Putamen (tissue), 1 donor: Measurements from ENCODE around the gene IL36B.

Experiments used
- DNase-seq: peaks from one replicate; pipeline ENCODE4 v3.0.0-alpha.2; 2016; ENCODE audit warnings: low spot score

IL36B gene

GRCh38 chr2:113075600-113075999 is 22.9 kb upstream of the IL36B start:
- no peak for DNase-seq

DNA sequence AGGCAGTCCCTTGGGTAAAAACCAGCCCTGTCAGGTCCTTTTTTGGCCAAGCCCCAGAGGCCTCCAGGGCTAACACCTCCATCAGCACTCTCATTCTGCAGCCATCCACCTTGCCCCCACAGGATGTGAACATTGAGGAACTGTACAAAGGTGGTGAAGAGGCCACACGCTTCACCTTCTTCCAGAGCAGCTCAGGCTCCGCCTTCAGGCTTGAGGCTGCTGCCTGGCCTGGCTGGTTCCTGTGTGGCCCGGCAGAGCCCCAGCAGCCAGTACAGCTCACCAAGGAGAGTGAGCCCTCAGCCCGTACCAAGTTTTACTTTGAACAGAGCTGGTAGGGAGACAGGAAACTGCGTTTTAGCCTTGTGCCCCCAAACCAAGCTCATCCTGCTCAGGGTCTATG is 22.4 kb upstream of the IL36B start:
- no peak for DNase-seq

DNA sequence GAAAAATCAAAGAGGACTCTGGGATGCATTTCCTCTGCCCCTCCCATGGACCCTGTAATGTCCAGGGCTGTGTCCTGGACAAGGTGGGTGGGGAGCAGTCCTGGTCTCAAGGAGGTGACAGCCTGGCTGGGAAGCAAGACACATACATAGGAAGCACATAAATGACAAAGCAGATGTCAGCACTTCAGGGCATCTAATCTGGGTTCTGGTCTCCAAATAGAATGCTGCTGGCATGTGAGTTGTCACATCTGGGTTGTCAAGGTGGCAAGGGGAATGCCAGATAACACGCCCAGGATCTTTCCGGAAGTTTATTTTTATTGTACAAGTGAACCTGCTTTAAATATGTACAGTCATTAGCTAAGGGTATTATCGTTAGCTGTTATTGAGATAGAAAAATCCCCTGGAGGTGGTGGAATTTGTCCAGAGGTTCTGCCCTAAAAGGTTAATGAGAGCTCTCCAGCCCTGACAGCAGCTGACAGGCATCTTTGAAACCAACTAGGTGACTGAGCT is 20.7 kb upstream of the IL36B start:
- DNase-seq, result no peak

GRCh38 chr2:113072584-113072983 is 19.9 kb upstream of the IL36B start:
- DNase-seq, result no peak

DNA sequence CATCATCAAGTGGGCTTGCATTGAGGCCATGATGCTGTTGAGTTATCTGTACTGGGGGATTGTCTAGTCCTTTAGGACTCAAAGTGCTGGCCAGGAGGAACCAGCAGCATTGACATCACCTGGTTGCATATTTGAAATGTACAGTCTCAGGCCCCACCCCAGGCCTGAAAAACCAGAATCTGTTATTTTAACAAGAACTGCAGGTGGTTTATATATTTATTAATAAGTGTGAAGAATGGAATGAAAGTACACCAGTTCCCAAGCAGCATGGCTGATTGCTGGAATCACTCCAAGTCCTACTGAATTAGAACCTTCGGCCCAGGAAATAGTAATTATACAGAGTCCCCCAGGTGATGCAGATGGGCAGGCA is 17.9 kb upstream of the IL36B start:
- no peak for DNase-seq

- no peak for DNase-seq
Observed at GRCh38 chr2:113069676-113070605, 17.3 kb upstream of the IL36B start.

DNA sequence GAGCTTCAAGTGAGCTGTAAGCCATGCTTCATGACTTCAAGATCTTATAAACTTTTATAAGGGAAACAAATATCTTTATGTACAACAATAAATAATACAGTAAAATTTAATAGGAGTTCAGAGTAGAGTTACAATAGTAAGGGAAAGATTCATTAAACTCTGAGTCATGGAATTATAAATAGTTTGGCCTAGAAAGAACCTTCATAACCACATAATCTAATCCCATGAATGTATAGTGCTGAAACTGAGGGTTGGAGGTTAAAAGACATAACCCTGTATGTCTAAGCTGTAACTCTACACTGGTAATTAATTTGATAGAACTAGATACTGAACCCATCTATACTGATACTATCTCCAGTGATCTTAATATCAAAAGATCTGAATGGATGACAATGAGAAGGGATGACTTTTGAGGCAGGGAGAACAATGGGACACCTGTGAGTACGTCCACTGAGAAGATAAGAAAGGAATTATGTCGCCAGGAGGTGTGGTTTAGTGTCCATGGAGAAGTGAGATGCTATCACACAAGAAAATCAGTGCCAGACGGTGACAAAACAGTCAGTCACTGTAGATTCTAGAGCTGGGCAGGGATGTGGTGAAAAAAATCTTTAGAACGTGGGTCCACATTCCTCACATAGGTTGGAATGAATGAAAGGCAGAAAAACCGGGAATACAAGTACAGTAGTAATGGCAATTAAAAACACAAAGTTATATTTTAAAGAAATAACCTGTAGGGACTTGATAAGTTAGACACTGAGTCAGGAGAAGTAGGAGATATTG is 16.2 kb upstream of the IL36B start:
- no peak for DNase-seq

DNA sequence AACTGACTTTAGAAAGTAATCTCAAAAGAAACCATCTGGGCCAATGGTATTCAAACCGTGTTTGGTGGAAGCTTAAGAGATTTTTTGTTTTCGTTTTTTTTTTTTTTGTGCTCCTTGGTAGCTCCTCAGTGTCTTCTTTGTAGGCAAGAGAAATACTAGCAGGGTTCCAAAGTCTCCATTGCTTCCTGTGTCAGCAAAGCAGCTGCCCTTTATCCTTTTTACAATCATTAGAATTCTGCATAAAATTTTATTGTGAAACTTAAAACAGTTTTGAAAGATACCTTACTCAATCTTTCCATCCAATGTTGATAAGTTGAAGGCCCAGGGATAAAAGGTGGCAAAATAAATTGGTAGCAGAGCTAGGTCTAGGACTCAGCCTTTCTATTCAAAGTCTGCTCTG is 15.6 kb upstream of the IL36B start:
- no peak for DNase-seq

DNA sequence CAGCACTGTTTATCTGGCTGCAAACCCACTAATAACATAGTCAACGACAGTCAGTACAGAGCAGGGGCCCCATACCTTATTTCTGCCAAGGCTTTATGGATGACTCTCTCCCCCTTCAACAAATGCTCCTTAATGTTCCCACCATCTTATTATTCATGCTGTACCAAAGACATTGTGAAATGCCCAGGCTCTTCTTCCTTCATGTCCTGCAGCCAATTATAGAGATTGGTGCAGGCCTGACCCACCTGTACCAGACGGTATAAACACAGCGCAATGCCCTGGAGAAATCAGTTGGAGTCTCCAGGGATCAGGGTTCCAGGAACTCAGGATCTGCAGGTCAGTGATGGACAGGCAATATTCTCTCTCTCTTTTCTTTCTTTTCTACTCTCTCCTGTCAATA is 15.0 kb upstream of the IL36B start, which contains the start of gene IL1F10:
IL1F10 (plus strand) TSS at position 290 of the 400 bp plus-strand sequence. CDS start 4,769 bp downstream, outside the sequence.
- DNase-seq, result no peak

GRCh38 chr2:113064898-113065297 is 12.2 kb upstream of the IL36B start:
- no peak for DNase-seq

GRCh38 chr2:113064281-113064680 is 11.6 kb upstream of the IL36B start:
- no peak for DNase-seq

DNA sequence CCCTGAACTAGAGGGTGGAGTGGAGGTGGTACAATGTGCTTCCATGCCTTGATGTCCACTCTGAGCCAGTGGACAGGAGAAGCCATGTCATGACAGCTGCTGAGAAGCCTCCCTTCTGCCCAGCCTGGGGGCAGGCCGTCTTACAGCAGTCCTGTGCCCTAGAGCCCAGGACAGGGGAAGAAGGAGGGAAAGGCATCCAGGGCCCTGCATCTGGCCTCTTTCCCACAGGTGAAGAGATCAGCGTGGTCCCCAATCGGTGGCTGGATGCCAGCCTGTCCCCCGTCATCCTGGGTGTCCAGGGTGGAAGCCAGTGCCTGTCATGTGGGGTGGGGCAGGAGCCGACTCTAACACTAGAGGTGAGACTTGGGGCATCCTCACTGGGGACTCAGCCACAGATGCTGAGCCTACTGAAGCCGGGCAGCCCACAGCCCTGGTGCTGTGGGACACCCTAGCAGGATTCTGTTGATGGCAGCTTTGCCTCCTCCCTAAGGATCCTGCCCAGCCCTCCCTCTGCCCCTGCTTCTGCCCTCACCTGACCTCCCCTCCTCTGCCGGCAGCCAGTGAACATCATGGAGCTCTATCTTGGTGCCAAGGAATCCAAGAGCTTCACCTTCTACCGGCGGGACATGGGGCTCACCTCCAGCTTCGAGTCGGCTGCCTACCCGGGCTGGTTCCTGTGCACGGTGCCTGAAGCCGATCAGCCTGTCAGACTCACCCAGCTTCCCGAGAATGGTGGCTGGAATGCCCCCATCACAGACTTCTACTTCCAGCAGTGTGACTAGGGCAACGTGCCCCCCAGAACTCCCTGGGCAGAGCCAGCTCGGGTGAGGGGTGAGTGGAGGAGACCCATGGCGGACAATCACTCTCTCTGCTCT is 9.5 kb upstream of the IL36B start:
- no peak for DNase-seq

GRCh38 chr2:113061241-113061640 is 8.6 kb upstream of the IL36B start:
- no peak for DNase-seq

GRCh38 chr2:113060796-113061195 is 8.1 kb upstream of the IL36B start:
- DNase-seq, result no peak

GRCh38 chr2:113060396-113060795 is 7.7 kb upstream of the IL36B start:
- DNase-seq, result no peak

DNA sequence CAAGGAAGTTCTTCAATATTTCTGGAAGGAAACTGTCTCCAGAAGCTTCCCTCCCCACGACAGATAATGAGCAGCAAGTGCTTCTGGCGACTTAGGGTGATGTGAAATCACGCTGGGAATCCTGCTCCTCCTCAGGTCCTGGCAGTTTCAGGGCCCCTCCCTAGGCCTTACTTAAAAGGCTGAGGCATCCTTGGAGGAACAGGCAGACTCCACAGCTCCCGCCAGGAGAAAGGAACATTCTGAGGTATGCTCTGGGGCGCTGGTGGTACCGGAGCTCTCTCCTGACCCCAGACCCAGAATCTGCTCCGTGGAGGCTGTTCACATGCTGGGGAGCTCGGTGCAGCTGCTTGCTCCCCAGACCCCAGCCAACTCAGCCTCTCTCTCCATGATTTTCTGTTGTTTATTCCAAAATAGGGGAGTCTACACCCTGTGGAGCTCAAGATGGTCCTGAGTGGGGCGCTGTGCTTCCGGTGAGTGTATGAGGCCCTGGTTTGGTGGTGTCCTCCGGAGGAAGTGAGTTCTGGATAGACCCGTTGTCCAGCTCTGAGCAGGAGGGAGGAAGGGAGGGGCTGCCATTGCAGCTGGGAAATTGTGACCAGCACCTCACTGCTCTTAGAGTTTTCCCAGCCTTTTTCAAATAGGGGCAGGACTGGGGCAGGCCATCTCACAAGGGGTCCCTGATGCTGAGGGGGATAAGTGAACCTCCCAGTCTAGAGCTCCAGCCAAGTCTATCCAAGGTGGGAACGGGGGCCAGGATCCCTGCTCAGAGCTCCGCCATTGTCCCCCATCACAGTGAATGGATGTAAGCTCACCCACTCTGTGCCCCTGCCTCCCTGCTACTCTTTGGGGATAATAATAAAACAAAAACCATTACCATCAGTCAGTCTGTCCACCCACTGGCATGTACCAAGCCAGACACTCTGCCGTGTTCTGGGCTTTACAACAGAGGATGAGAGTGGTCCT is 6.6 kb upstream of the IL36B start, which contains the start of gene IL36RN:
IL36RN (plus strand) TSS at position 201 of the 963 bp plus-strand sequence; CDS start at position 442, 241 bp downstream.
- DNase-seq, result no peak

GRCh38 chr2:113058411-113058994 is 5.8 kb upstream of the IL36B start:
- DNase-seq, result no peak

GRCh38 chr2:113057117-113057516 is 4.5 kb upstream of the IL36B start:
- DNase-seq, result no peak

- no peak for DNase-seq
Observed at GRCh38 chr2:113056521-113056920, 3.9 kb upstream of the IL36B start.

DNA sequence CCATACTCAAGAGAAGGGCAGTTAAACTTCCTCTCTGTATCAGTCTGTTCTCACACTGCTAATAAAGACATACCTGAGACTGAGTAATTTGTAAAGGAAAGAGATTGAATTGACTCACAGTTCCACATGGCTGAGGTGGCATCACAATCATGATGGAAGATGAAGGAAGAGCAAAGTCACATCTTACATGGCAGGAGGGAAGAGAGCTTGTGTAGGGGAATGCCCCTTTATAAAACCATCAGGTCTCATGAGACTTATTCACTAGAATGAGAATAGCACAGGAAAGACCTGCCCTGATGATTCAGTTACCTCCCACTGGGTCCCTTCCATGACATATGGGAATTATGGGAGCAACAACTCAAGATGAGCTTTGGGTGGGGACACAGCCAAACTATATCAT is 1.4 kb upstream of the IL36B start:
- DNase-seq, result no peak
